Prostate gland (tissue), 2 donors: ENCODE data around the gene ESPNL. TPM values are rescaled to one million over a fixed set of nuclear protein-coding genes. Genes with fewer than 3 reads are reported as not detected.

Experiments
- DNase-seq: peaks from one replicate; pipeline ENCODE4 v3.0.0-alpha.2; 2019; ENCODE audit warnings: low spot score
- H3K27ac ChIP-seq, 2 donors: fragments of 200-600 bp; sonication (generic); 2 replicates each; pipeline ENCODE4 v1.5.1; 2017 to 2019
- H3K27me3 ChIP-seq: fragments of 200-600 bp; sonication (generic); replicated peaks from 2 replicates; pipeline ENCODE4 v1.5.1; 2019; ENCODE audit not compliant: insufficient read depth
- H3K36me3 ChIP-seq, 2 donors: fragments of 200-600 bp; sonication (generic); 1 replicate in 1 of 2; 2 replicates in 1 of 2; pipeline versions ENCODE4 v1.5.1 to v1.8.1; 2017 to 2019
- H3K4me1 ChIP-seq: fragments of 200-600 bp; sonication (generic); replicated peaks from 2 replicates; pipeline ENCODE4 v1.5.1; 2019
- H3K4me3 ChIP-seq, 2 donors: fragments of 200-600 bp; sonication (generic); 2 replicates each; pipeline ENCODE4 v1.5.1; 2017 to 2019
- H3K9me3 ChIP-seq: fragments of 200-600 bp; sonication (generic); 2 replicates; pipeline ENCODE4 v1.5.1; 2017
- CTCF ChIP-seq, 4 experiments: fragments of 200-600 bp in 2 of 4; fragments of 450-650 bp in 2 of 4; sonication (generic) in 2 of 4; IDR thresholded peaks; 1 replicate in 3 of 4; 2 replicates in 1 of 4; pipeline ENCODE4 v1.5.1; 2016 to 2019; ENCODE audit warnings: antibody characterized with exemption in 4 of 4, mild to moderate bottlenecking in 2 of 4, moderate library complexity in 2 of 4
- POLR2A ChIP-seq: fragments of 450-650 bp; IDR thresholded peaks from one replicate; pipeline ENCODE4 v1.6.1; 2016; ENCODE audit warnings: antibody characterized with exemption, mild to moderate bottlenecking
- POLR2AphosphoS5 ChIP-seq: sonication (generic); formaldehyde crosslinking; IDR thresholded peaks from one replicate; pipeline ENCODE4 v1.6.1; 2017; ENCODE audit warnings: antibody characterized with exemption
- WGBS: methylation state at CpG from one replicate; pipeline ENCODE4 v1.1.5; 2018; 5-methylcytosine and 5-hydroxymethylcytosine counted together
- intact Hi-C: fragments of 100-400 bp; cut with DNase I; formaldehyde crosslinking; loops from one replicate; pipeline ENCODE4 v1.14.2; 2022
- total RNA-seq, 2 donors: library from RNA; depleted of rRNA; stranded (reverse); fragments of >200 nt; gene quantifications; one replicate each; pipeline ENCODE4 v1.1.0, GENCODE V29; 2016

ESPNL gene
- total RNA-seq, 2 donors from 2014 or later = 0.68 to 3.9 TPM

- no peak overlapping the region for H3K27ac ChIP-seq
Observed at GRCh38 chr2:238098901-238099713, 1.0 kb upstream of the ESPNL start.

GRCh38 chr2:238099714-238100048, 459 bp upstream of the ESPNL start:
- Histone ChIP-seq H3K27ac (no peak overlapping the region), H3K4me3 (no peak overlapping the region), H3K36me3 (no peaks in the 10 kb centered on the region), H3K27me3 (no peaks in the 10 kb centered on the region), H3K4me1 (no peaks in the 10 kb centered on the region), H3K9me3 (no peaks in the 10 kb centered on the region)
- TF ChIP-seq CTCF (IDR thresholded peaks at IDR 0.05) = no peak
- TF ChIP-seq POLR2A = no peak
- intact Hi-C loops = no loop called here
- no peak for DNase-seq
- WGBS = 87% methylated on average over 10 of the region's 10 CpGs

More at GRCh38 chr2:238098901-238099713, 1.0 kb upstream of the ESPNL start:
- no peak for TF ChIP-seq CTCF (IDR thresholded peaks at IDR 0.05)
- TF ChIP-seq POLR2A = no peak
- TF ChIP-seq POLR2AphosphoS5 = no peak
- no peak for DNase-seq
- no peaks in the 10 kb centered on the region for H3K9me3 ChIP-seq
- H3K27me3 ChIP-seq = no peaks in the 10 kb centered on the region
- WGBS = 68% methylated on average over 17 of the region's 17 CpGs
- H3K4me3 ChIP-seq = no peak overlapping the region
- H3K4me1 ChIP-seq = no peaks in the 10 kb centered on the region
- intact Hi-C loops = no loop called here
- no peaks in the 10 kb centered on the region for H3K36me3 ChIP-seq

- no peaks in the 10 kb centered on the region for H3K27me3 ChIP-seq
- H3K4me3 ChIP-seq = no peak overlapping the region
- no peak for TF ChIP-seq CTCF (IDR thresholded peaks at IDR 0.05)
- TF ChIP-seq POLR2AphosphoS5 = no peak
- TF ChIP-seq POLR2A = no peak
- WGBS = 88% methylated on average over 28 of the region's 28 CpGs
- H3K4me1 ChIP-seq = no peaks in the 10 kb centered on the region
- H3K36me3 ChIP-seq = no peaks in the 10 kb centered on the region
- H3K9me3 ChIP-seq = no peaks in the 10 kb centered on the region
- H3K27ac ChIP-seq = no peak overlapping the region
- no peak for DNase-seq
- intact Hi-C loops = no loop called here
Observed at GRCh38 chr2:238100821-238101771, 956 bp downstream of the ESPNL start.

- TF ChIP-seq POLR2AphosphoS5 (no peak), CTCF (IDR thresholded peaks at IDR 0.05) (no peak), POLR2A (no peak)
- intact Hi-C loops = no loop called here
- no peak overlapping the region for H3K27ac ChIP-seq
- no peak overlapping the region for H3K4me3 ChIP-seq
- no peaks in the 10 kb centered on the region for H3K27me3 ChIP-seq
- no peak for DNase-seq
- no peaks in the 10 kb centered on the region for H3K36me3 ChIP-seq
- H3K9me3 ChIP-seq = no peaks in the 10 kb centered on the region
- WGBS = 92% methylated on average over 30 of the region's 30 CpGs
- H3K4me1 ChIP-seq = no peaks in the 10 kb centered on the region
Observed at GRCh38 chr2:238101891-238102841, 2.0 kb downstream of the ESPNL start.
